WTC11 (cell line): ENCODE measurements around the gene CPAMD8.

Experiments used
- CTCF ChIP-seq: fragments of 200-600 bp; IDR thresholded peaks from 2 replicates; pipeline ENCODE4 v1.8.0; 2022; ENCODE audit warnings: antibody characterized with exemption
- E2F1 ChIP-seq: sonication (generic); formaldehyde crosslinking; IDR thresholded peaks from 2 replicates; pipeline ENCODE4 v1.8.0; 2022; ENCODE audit warnings: mild to moderate bottlenecking, missing genetic modification reagents
- NFYB ChIP-seq: sonication (generic); formaldehyde crosslinking; conservative IDR thresholded peaks from 2 replicates; pipeline ENCODE4 v1.8.0; 2022; ENCODE audit warnings: low read depth, missing genetic modification reagents
- SOX15 ChIP-seq: fragments of 250-450 bp; sonication (Bioruptor Pico); IDR thresholded peaks from 2 replicates; pipeline ENCODE4 v1.9.0; 2021; ENCODE audit warnings: mild to moderate bottlenecking

GRCh38 chr19:17035842-17036424, 9.3 kb upstream of the CPAMD8 start:
- TF ChIP-seq E2F1 (CRISPR knock-in tag) (no peak), NFYB (no peak), CTCF (no peak), SOX15 (CRISPR knock-in tag) (no peak)
